GM18508 (cell line): ENCODE results near the gene FIGNL2.
"Not testable (repeated sequence)": the region's sequence is repeated elsewhere in the genome, so short reads cannot be mapped to it uniquely, and the experiment has no call there.

Experiments
- ATAC-seq: cut with Tn5 transposase; IDR thresholded peaks from one replicate; pipeline ENCODE4 v1.9.1; 2021; ENCODE audit warnings: moderate number of reproducible peaks; ENCODE audit not compliant: insufficient read depth, unreplicated experiment

The FIGNL2 gene

DNA sequence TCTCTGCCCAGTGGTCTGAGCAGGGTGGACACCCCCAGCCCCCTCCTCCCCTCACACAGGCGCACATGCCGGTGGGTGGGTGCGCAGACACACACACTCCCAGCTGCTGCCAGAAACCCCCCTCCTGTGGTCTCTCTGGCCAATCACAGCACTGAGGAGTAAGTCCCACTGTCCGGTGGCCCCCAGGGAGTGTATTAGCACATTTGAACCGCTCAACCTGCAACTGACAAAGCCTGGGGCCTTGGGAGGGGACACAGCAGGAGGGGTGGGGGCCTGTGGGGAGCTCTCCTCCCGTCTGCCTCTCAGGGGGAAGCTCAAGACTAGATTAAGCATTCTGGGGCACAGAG, 11.7 kb downstream of the FIGNL2 start:
- ATAC-seq = no peak

GRCh38 chr12:51836041-51836826, 12.3 kb downstream of the FIGNL2 start:
- no peak for ATAC-seq

GRCh38 chr12:51834411-51834810, 14.1 kb downstream of the FIGNL2 start:
- no peak for ATAC-seq

GRCh38 chr12:51833448-51834227, 14.9 kb downstream of the FIGNL2 start:
- no peak for ATAC-seq

- no peak for ATAC-seq
Measured at GRCh38 chr12:51832354-51833107, 16.0 kb downstream of the FIGNL2 start.

DNA sequence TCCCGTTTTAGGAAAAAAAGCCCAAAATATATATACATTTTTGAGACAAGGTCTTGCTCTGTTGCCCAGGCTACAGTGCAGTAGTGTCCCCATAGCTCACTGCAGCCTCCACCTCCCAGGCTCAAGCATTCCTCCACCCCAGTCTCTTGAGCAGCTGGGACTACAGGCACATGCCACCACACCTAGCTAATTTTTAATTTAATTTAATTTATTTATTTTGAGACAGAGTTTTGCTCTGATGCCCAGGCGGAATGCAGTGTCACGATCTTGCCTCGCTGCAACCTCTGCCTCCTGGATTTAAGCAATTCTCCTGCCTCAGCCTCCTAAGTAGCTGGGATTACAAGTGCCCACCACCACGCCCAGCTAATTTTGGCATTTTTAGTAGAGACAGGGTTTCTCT, 16.7 kb downstream of the FIGNL2 start:
- ATAC-seq = not testable (repeated sequence)

- no peak for ATAC-seq
Measured at GRCh38 chr12:51829641-51830040, 18.9 kb downstream of the FIGNL2 start.

- ATAC-seq = no peak
Measured at GRCh38 chr12:51829011-51829481, 19.5 kb downstream of the FIGNL2 start.

GRCh38 chr12:51827925-51828818, 20.3 kb downstream of the FIGNL2 start:
- no peak for ATAC-seq

DNA sequence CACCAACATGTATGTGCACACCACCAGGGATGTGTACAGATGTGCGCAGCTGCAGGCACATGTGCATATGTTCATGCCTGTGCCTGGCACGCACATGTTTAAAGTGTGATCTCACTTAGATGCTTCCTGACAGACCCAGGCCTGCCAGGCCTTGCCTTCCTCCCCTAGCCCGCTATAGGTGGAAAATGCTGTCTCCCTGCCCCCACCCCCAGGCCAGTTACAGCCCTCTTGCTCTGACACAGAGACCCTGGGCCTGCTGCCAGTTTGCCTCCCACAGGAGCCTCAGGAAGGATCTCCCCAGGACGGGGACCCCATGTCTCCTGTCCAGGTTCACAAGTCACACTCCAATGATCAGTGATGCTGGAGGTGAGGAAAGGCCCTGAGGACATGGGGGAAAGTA, 21.6 kb downstream of the FIGNL2 start:
- ATAC-seq = no peak

- ATAC-seq = no peak
Measured at GRCh38 chr12:51825216-51825615, 23.3 kb downstream of the FIGNL2 start.

- no peak for ATAC-seq
Measured at GRCh38 chr12:51823875-51824565, 24.5 kb downstream of the FIGNL2 start.

DNA sequence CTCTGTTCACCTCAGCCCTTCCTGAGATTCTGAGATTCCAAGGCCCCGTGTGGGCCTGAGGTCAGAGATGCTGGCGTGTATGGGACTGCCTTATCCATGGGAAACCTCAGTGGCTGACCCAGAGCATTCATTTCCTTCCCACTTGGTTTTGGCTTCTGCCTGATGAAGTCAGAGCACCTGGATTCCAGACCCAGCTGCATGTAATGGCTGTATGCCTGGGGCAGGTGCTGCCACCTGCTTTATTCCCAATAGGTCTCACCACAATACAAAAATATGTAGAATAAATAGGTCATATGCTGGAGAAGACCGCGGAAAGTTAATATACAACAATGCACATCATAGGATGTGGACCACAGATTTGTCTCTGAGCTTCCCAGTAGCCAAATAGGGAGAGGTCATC, 25.6 kb downstream of the FIGNL2 start:
- ATAC-seq = no peak

- ATAC-seq = no peak
Measured at GRCh38 chr12:51822261-51822616, 26.3 kb downstream of the FIGNL2 start.

GRCh38 chr12:51821440-51822260, 26.9 kb downstream of the FIGNL2 start:
- ATAC-seq = no peak

GRCh38 chr12:51820526-51821439, 27.7 kb downstream of the FIGNL2 start:
- no peak for ATAC-seq

DNA sequence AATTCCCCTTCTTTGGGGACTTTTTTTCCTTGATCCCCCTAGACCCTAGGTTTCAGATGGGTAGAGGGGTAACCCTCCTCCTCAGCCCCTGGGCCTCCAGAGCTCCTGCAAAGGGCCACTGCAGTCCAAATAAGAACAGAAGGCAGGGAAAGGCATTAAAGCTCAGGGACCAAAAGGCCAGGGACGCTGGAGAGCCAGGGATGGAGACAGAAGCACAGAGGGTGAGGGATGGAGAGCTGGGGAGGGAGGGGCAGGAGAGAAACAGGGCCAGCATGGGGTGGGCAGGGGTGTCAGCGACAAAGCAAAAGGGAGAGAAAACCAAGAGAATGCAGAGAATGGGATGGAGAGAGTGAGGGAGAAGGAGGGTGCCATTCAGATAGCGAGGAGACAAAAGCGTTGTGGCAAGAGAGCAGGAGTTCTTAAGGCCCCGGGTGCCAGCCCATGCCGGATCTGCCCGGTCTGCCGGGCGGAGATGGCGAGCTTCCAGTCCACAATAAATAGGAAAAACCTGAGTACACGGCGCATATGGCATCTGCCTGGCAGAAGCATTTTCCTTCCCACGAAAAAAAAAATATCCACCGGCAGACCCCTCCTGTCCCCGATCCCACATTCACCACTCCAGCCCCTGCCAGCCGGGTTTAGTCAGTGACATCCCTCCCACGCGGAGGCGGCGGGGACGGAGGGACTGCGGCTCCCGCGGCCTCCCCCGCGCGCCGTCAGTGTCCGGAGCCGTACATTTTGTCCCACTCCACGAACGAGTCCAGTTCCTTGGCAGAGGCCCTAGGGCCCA, 28.6 kb downstream of the FIGNL2 start:
- ATAC-seq = no peak
